ENCODE measurements around the gene ZFC3H1.

GRCh38 chr12:71641390-71641789 lies 22.3 kb downstream of the ZFC3H1 start:
- TF ChIP-seq CTCF (IDR thresholded peaks at IDR 0.05; ENCODE audit: low read depth, low read length, poor library complexity, severe bottlenecking) (no peak), EZH2phosphoT487 (IDR thresholded peaks at IDR 0.05; ENCODE audit: borderline replicate concordance, low read length) (no peak)
